PC-3 (cell line): ENCODE measurements around the gene RTP4.

Experiments used
- CTCF ChIP-seq: fragments of 300-600 bp; sonication (generic); conservative IDR thresholded peaks from 2 replicates; pipeline ENCODE4 v1.5.1; 2017; ENCODE audit warnings: antibody characterized with exemption, low read depth, mild to moderate bottlenecking, low read length
- EZH2 ChIP-seq: fragments of 300-600 bp; sonication (generic); IDR thresholded peaks from one replicate; pipeline ENCODE4 v1.6.1; 2017; ENCODE audit warnings: antibody characterized with exemption, mild to moderate bottlenecking, low read length; ENCODE audit not compliant: unreplicated experiment
- EZH2phosphoT487 ChIP-seq: fragments of 300-600 bp; sonication (generic); IDR thresholded peaks from 2 replicates; pipeline ENCODE4 v1.6.1; 2018; ENCODE audit warnings: mild to moderate bottlenecking, antibody characterized with exemption, low read length, borderline replicate concordance

GRCh38 chr3:187358068-187358467, 10.1 kb upstream of the RTP4 start:
- TF ChIP-seq CTCF (no peak), EZH2 (no peak), EZH2phosphoT487 (no peak)
